ENCODE data around the gene E4F1. TPM values are rescaled to one million over a fixed set of nuclear protein-coding genes. Genes with fewer than 3 reads are reported as not detected.

E4F1 gene
- total RNA-seq, 1 experiment from 2014 or later, result 49.0 TPM

GRCh38 chr16:2244301-2244700 lies 20.9 kb downstream of the E4F1 start:
- Histone ChIP-seq H3K9ac (ENCODE audit: low read length) (no peak overlapping the region), H4K20me1 (ENCODE audit: low read length) (no peaks in the 10 kb centered on the region), H3K27me3 (ENCODE audit: low read length) (no peaks in the 10 kb centered on the region), H3K4me3 (ENCODE audit: low read length) (no peak overlapping the region), H3K9me2 (replicated peaks; ENCODE audit: low read length) (no peaks in the 10 kb centered on the region), H3K4me1 (ENCODE audit: insufficient read depth, low read length) (peaks cover 7% of the 10 kb centered on the region; the same call in 1 of the 2 replicates), H3K9me3 (ENCODE audit: low read length) (no peaks in the 10 kb centered on the region), H3K79me2 (ENCODE audit: low read length) (peaks cover 9% of the 10 kb centered on the region), H3K36me3 (ENCODE audit: low read depth, low read length) (peaks cover 7% of the 10 kb centered on the region; the same call in 1 of the 2 replicates), H3K27ac (ENCODE audit: low read length) (no peak overlapping the region), H3K4me2 (ENCODE audit: low read length) (no peak overlapping the region), H3F3A (ENCODE audit: low read length, unreplicated experiment) (no peaks in the 10 kb centered on the region), H2AFZ (ENCODE audit: low read length) (no peak overlapping the region)
- DNase-seq (no peak), ATAC-seq (no peak; the same call in 1 of the 2 replicates)
- TF ChIP-seq EZH2 (IDR thresholded peaks at IDR 0.05; ENCODE audit: low read length, unreplicated experiment) (no peak), EZH2phosphoT487 (IDR thresholded peaks at IDR 0.05; ENCODE audit: borderline replicate concordance, low read length) (no peak)
- ChIA-PET CTCF (no interaction called here), POLR2A (ENCODE audit: unreplicated experiment) (no interaction called here)
- intact Hi-C loops (cut with micrococcal nuclease), result no loop called here
- no TSS peak for BruUV-seq (replicated peaks)

- peaks cover 7% of the 10 kb centered on the region; the same call in 1 of the 2 replicates for H3K4me1 ChIP-seq (ENCODE audit: insufficient read depth, low read length)
- no peaks in the 10 kb centered on the region for H3K27me3 ChIP-seq (ENCODE audit: low read length)
- DNase-seq, result peak; percentile 48
- no peak overlapping the region for H3K4me3 ChIP-seq (ENCODE audit: low read length)
- H3F3A ChIP-seq (ENCODE audit: low read length, unreplicated experiment), result no peaks in the 10 kb centered on the region
- TF ChIP-seq EZH2 (IDR thresholded peaks at IDR 0.05; ENCODE audit: low read length, unreplicated experiment), result no peak
- no peak for TF ChIP-seq CTCF (conservative IDR thresholded peaks at IDR 0.05; ENCODE audit: low read depth, low read length)
- TF ChIP-seq EZH2phosphoT487 (IDR thresholded peaks at IDR 0.05; ENCODE audit: borderline replicate concordance, low read length), result no peak
- CTCF ChIA-PET, result no interaction called here
- no TSS peak for BruUV-seq (replicated peaks)
- H3K9me2 ChIP-seq (replicated peaks; ENCODE audit: low read length), result no peaks in the 10 kb centered on the region
- no peak overlapping the region for H3K4me2 ChIP-seq (ENCODE audit: low read length)
- intact Hi-C loops (cut with micrococcal nuclease), result no loop called here
- peak; percentile 83 for ATAC-seq
- H4K20me1 ChIP-seq (ENCODE audit: low read length), result no peaks in the 10 kb centered on the region
- H3K9me3 ChIP-seq (ENCODE audit: low read length), result no peaks in the 10 kb centered on the region
- H2AFZ ChIP-seq (ENCODE audit: low read length), result no peak overlapping the region
- no peak overlapping the region for H3K27ac ChIP-seq (ENCODE audit: low read length)
- POLR2A ChIA-PET (ENCODE audit: unreplicated experiment), result interaction anchor here (0.6 kb wide), 1 partner anchor 10 kb away, joined by 3 read pairs; no protein-coding TSS in a partner anchor
- H3K9ac ChIP-seq (ENCODE audit: low read length), result no peak overlapping the region
- H3K36me3 ChIP-seq (ENCODE audit: low read depth, low read length), result peaks cover 7% of the 10 kb centered on the region; the same call in 1 of the 2 replicates
- peaks cover 17% of the 10 kb centered on the region for H3K79me2 ChIP-seq (ENCODE audit: low read length)
Observed at GRCh38 chr16:2244926-2245795, 21.8 kb downstream of the E4F1 start.

- ATAC-seq (no peak), DNase-seq (no peak)
- TF ChIP-seq EZH2phosphoT487 (IDR thresholded peaks at IDR 0.05; ENCODE audit: borderline replicate concordance, low read length) (no peak), CTCF (conservative IDR thresholded peaks at IDR 0.05; ENCODE audit: low read depth, low read length) (no peak), EZH2 (IDR thresholded peaks at IDR 0.05; ENCODE audit: low read length, unreplicated experiment) (no peak)
- Histone ChIP-seq H3K27me3 (ENCODE audit: low read length) (no peaks in the 10 kb centered on the region), H3K27ac (ENCODE audit: low read length) (no peak overlapping the region), H3K36me3 (ENCODE audit: low read depth, low read length) (peaks cover 7% of the 10 kb centered on the region; the same call in 1 of the 2 replicates), H3F3A (ENCODE audit: low read length, unreplicated experiment) (no peaks in the 10 kb centered on the region), H3K79me2 (ENCODE audit: low read length) (peaks cover 26% of the 10 kb centered on the region), H2AFZ (ENCODE audit: low read length) (no peak overlapping the region), H3K4me1 (ENCODE audit: insufficient read depth, low read length) (peaks cover 7% of the 10 kb centered on the region; the same call in 1 of the 2 replicates), H3K4me2 (ENCODE audit: low read length) (no peak overlapping the region), H4K20me1 (ENCODE audit: low read length) (no peaks in the 10 kb centered on the region), H3K9ac (ENCODE audit: low read length) (no peak overlapping the region), H3K9me3 (ENCODE audit: low read length) (no peaks in the 10 kb centered on the region), H3K9me2 (replicated peaks; ENCODE audit: low read length) (no peaks in the 10 kb centered on the region), H3K4me3 (ENCODE audit: low read length) (no peak overlapping the region)
- ChIA-PET CTCF (no interaction called here), POLR2A (ENCODE audit: unreplicated experiment) (no interaction called here)
- intact Hi-C loops (cut with micrococcal nuclease), result no loop called here
- BruUV-seq (replicated peaks), result no TSS peak
Observed at GRCh38 chr16:2246301-2246885, 23.0 kb downstream of the E4F1 start.
